NCI-H748 (cell line): ENCODE results near the gene OTUD4.
A peak's percentile ranks its signal among the peaks of the same experiment; 100 is the strongest.

ENCODE experiments used
- DNase-seq: peaks from one replicate; lab custom pipeline; 2025; ENCODE audit not compliant: unreplicated experiment; lab: John Stamatoyannopoulos, UW

OTUD4 gene

GRCh38 chr4:145130130-145130529 is 50.3 kb downstream of the OTUD4 start:
- DNase-seq: no peak

GRCh38 chr4:145125396-145125795 is 55.0 kb downstream of the OTUD4 start:
- no peak for DNase-seq

- no peak for DNase-seq
These were observed 72.3 kb downstream of the OTUD4 start for GRCh38 chr4:145108128-145108527.

- DNase-seq: no peak
These were observed 73.3 kb downstream of the OTUD4 start for GRCh38 chr4:145107126-145107525.

GRCh38 chr4:145103496-145103895 is 76.9 kb downstream of the OTUD4 start:
- no peak for DNase-seq

- no peak for DNase-seq
These were observed 77.8 kb downstream of the OTUD4 start for GRCh38 chr4:145102619-145103018.

GRCh38 chr4:145101091-145101490 is 79.3 kb downstream of the OTUD4 start:
- DNase-seq: no peak

- DNase-seq: no peak
These were observed 80.7 kb downstream of the OTUD4 start for GRCh38 chr4:145099653-145100052.

- peak; percentile 42 for DNase-seq
These were observed 81.7 kb downstream of the OTUD4 start for GRCh38 chr4:145098675-145099037.

- DNase-seq: peak; percentile 97
These were observed 82.3 kb downstream of the OTUD4 start, which contains the start of the genes ABCE1 and ANAPC10 for GRCh38 chr4:145097821-145098674. Gene ABCE1, plus strand, starts transcription at chr4:145098311. Its CDS starts 6,102 bp downstream, at chr4:145104413. Gene ANAPC10, minus strand, starts transcription at chr4:145098196. Its CDS starts 2,097 bp downstream, at chr4:145096099.

- peak; percentile 27 for DNase-seq
These were observed 83.0 kb downstream of the OTUD4 start for GRCh38 chr4:145097331-145097820.

- DNase-seq: no peak
These were observed 86.8 kb downstream of the OTUD4 start for GRCh38 chr4:145093638-145094037.

GRCh38 chr4:145090380-145090779 is 90.0 kb downstream of the OTUD4 start:
- DNase-seq: no peak

GRCh38 chr4:145083891-145084605 is 96.3 kb downstream of the OTUD4 start:
- DNase-seq: no peak
